Memory B cell (primary cell): ENCODE results near the gene NOX3.
"Not testable (repeated sequence)": the region's sequence is repeated elsewhere in the genome, so short reads cannot be mapped to it uniquely, and the experiment has no call there.

Experiments
- ATAC-seq: fragments of 150-1000 bp; cut with Tn5 transposase; 2 replicates; pipeline ENCODE4 v1.10.0; 2021; ENCODE audit warnings: low read depth, mild to moderate bottlenecking, moderate library complexity
- DNase-seq, 2 donors: peaks; one replicate each; pipeline ENCODE4 v3.0.0; 2022; ENCODE audit warnings: low spot score in 2 of 2
- H3K27ac Mint-ChIP-seq: one replicate; pipeline ENCODE4 v1.8.0; 2022; ENCODE audit warnings: mild to moderate bottlenecking, moderate library complexity, mixed read lengths
- H3K27me3 Mint-ChIP-seq: one replicate; pipeline ENCODE4 v1.8.0; 2022; ENCODE audit warnings: mixed read lengths
- H3K36me3 Mint-ChIP-seq: one replicate; pipeline ENCODE4 v1.8.0; 2022; ENCODE audit warnings: mild to moderate bottlenecking, mixed read lengths
- H3K4me1 Mint-ChIP-seq: one replicate; pipeline ENCODE4 v1.8.0; 2022; ENCODE audit warnings: mixed read lengths
- H3K4me3 Mint-ChIP-seq: one replicate; pipeline ENCODE4 v1.8.0; 2022; ENCODE audit warnings: mild to moderate bottlenecking, moderate library complexity, mixed read lengths
- H3K9me3 Mint-ChIP-seq: one replicate; pipeline ENCODE4 v1.8.0; 2022; ENCODE audit warnings: mixed read lengths

NOX3 gene

DNA sequence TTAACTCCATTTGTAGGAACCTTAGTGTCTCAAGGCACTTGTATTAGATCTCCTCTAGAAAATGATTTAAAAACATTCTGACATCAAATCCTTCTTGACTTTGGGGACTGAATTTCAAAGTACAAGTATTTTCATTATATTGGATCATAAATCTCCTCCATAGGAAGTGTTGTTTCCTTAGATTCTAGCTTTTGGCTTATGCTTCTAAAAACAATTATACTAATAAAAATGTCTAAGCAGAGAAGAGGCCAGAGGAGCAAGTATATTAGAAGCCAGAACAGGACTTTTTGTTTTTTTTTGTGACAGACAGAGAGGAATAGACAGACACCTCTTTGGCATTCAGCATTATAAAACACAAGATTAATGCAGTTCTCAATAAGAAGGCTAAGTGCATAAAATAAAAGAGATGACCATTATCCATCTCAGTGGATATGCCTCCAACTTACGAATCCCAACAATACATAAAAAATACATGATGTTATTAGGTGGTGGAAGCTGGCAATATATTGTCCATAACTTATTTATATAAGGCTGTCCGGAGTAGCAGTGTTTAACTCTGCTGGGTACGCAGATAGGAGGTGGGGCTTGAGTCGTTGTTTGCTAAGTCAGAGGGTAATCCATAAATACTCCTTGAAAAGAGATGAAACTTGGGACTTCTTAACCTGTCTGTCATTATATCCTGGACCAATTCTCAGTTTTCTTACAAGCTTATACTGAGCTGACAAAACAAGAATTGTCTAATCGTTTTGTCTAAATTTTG, 31.9 kb upstream of the NOX3 start:
- Mint-ChIP-seq H3K9me3 (peaks cover 2% of the 10 kb centered on the region), H3K27ac (no peak overlapping the region), H3K27me3 (peaks cover 3% of the 10 kb centered on the region), H3K4me1 (peaks cover 2% of the 10 kb centered on the region), H3K4me3 (no peak overlapping the region), H3K36me3 (peaks cover 2% of the 10 kb centered on the region)
- no peak for DNase-seq
- ATAC-seq: no peak

DNA sequence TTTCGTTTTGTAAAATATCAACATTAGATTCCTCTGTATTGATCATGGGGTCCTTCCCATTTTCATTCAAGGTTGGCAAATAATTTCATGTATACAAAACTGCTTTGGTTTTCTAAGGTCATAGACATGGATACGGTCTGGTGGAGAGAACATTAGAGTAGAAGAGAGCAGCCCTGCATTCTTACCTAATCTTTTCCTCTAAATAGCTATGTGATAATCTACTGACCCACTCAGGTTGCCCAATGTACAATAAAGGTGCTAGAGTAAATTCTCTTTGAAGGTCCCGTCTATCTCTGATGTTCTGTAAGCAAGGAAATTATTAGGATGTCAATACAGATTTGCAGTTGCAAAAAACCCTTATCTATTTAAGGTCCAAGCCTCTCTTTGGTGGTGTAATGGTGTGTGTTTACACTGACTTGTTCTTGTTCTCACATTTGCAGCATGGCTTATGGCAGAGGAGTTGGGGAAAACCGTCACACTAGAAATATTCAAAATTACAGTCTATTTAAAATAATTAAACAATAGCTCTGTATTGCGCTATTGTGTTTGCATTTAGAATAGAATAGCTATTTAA, 31.2 kb upstream of the NOX3 start:
- ATAC-seq (no peak), DNase-seq (no peak)
- Mint-ChIP-seq H3K9me3 (no peaks in the 10 kb centered on the region), H3K36me3 (no peaks in the 10 kb centered on the region), H3K27ac (no peak overlapping the region), H3K27me3 (no peaks in the 10 kb centered on the region), H3K4me3 (no peak overlapping the region), H3K4me1 (no peaks in the 10 kb centered on the region)

DNA sequence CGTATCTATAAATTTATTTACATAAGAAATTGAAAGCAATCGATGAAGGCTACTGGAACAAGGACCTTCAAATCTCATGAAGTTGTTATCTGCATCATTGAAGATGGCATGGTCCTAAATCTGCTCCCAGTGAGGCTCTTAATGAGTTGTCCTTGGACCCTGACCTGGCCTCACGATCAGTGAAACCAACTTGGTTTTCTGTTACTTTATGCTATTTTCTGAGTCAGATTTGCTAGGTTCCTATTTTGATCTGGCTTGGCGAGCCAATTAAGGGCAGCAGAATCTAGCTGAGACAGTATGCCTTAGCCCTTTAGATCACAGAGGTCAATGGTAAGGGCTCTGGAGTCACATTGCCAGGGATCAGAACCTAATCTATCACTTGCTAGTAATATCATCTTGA, 30.1 kb upstream of the NOX3 start:
- ATAC-seq (no peak), DNase-seq (no peak)
- no peaks in the 10 kb centered on the region for H3K36me3 Mint-ChIP-seq
- H3K4me3 Mint-ChIP-seq: no peak overlapping the region
- H3K27ac Mint-ChIP-seq: no peak overlapping the region
- H3K9me3 Mint-ChIP-seq: no peaks in the 10 kb centered on the region
- no peaks in the 10 kb centered on the region for H3K4me1 Mint-ChIP-seq
- H3K27me3 Mint-ChIP-seq: no peaks in the 10 kb centered on the region

DNA sequence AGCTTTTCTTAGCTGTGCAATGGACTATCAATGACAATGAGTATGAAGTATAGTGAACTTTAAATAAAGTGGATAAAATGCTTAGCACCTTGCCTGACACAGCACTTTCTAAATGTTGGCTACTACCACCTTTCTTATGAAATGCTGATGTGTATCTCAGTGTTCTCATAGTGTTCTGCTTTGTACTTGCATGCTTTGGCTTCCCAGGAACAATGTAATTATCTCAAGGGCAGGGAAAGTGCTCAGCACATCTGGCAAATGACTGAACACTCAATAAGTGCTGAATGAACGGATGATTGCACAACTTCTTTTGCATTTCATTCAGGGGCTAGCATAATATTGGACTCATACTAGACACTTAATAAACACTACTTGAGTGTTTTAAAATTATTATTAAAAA, 28.2 kb upstream of the NOX3 start:
- H3K9me3 Mint-ChIP-seq: no peaks in the 10 kb centered on the region
- H3K4me1 Mint-ChIP-seq: no peaks in the 10 kb centered on the region
- no peaks in the 10 kb centered on the region for H3K27me3 Mint-ChIP-seq
- H3K4me3 Mint-ChIP-seq: no peak overlapping the region
- no peak overlapping the region for H3K27ac Mint-ChIP-seq
- H3K36me3 Mint-ChIP-seq: no peaks in the 10 kb centered on the region
- no peak for ATAC-seq
- DNase-seq: no peak

DNA sequence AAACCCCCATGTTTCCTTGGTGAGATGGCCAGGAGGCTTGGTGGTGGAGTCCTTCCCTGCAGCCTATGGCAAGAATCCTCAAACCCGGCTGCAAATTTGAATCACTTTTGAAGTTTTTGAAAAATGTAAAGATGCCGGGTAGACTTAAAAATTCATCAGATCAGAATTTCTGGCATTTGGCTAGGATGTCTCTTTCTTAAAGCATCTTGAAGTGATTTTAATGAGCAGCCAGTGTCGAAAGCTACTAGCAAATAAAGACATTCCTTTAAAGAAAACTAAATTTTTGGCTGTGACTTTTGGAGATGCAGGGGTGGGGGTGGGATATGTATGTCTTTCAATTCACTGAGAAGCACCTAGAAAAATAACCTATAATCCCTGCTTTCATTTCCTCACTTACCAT, 25.6 kb upstream of the NOX3 start:
- ATAC-seq (no peak), DNase-seq (no peak)
- no peaks in the 10 kb centered on the region for H3K27me3 Mint-ChIP-seq
- no peaks in the 10 kb centered on the region for H3K4me1 Mint-ChIP-seq
- H3K36me3 Mint-ChIP-seq: no peaks in the 10 kb centered on the region
- no peak overlapping the region for H3K4me3 Mint-ChIP-seq
- H3K9me3 Mint-ChIP-seq: peaks cover 2% of the 10 kb centered on the region
- H3K27ac Mint-ChIP-seq: no peak overlapping the region

DNA sequence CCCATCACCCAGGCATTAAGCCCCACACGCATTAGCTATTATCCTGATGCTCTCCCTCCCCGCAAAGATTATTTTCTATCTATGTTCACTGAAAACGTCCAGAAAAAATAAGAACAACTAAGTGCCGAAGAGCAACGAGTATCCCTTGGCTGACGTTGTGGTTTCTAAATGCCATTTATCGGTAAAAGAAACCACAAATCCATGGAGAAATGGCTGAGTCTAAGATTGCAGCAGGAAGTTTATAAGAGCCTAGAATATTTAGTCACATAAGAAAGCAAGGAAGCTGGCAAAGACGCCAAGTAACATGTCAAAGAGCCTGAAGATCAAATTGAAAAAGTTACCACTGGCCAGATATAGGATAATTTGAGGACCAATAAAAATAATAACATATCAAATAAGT, 18.1 kb upstream of the NOX3 start:
- H3K27me3 Mint-ChIP-seq: peaks cover 6% of the 10 kb centered on the region
- H3K4me1 Mint-ChIP-seq: no peaks in the 10 kb centered on the region
- H3K9me3 Mint-ChIP-seq: peaks cover 12% of the 10 kb centered on the region
- peaks cover 7% of the 10 kb centered on the region for H3K36me3 Mint-ChIP-seq
- no peak for DNase-seq
- ATAC-seq: no peak
- no peak overlapping the region for H3K27ac Mint-ChIP-seq
- no peak overlapping the region for H3K4me3 Mint-ChIP-seq

DNA sequence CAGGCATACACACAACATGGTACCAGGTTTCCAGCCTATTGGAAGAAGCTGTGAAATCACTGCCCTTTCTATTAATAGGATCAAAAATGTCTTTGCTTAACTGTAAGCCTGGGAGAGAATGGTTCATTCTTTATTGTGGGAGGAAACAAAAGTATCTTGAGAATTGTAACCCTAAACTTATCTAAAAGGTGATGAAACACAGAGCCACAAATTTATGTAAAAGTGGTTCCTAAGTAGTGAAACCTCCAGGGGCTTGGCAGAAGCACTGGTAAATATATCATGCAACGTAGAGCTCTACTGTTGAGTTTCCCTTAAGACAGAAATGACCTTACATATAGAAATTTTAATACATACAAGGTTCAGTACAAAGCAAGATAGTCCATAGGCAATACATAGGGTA, 17.2 kb upstream of the NOX3 start:
- no peak overlapping the region for H3K4me3 Mint-ChIP-seq

DNA sequence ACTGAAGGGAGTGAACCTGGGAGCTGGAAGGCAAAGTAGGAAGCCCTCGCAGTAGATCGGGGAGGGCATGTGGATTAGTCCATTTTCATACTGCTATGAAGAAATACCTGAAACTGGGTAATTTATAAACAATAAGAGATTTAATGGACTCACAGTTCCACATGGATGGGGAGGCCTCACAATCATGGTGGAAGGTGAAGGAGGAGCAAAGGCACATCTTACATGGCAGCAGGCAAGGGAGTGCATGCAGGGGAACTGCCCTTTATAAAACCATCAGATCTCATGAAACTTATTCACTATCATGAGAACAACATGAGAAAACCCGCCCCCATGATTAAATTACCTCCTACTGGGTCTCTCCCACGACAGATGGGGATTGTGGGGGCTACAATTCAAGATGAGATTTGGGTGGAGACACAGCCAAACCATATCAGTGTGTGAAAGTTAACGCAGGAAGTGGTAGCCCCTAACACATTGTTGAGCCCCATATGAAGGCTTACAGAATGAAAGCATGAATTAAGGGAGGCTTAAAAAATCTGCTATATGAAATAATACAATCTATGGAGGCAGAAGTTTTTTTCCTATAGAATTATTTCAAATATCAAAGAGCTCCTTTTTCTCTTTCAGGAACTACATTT, 15.5 kb upstream of the NOX3 start:
- not testable (repeated sequence) for ATAC-seq, H3K36me3 Mint-ChIP-seq, H3K4me3 Mint-ChIP-seq, H3K27ac Mint-ChIP-seq, H3K4me1 Mint-ChIP-seq, H3K27me3 Mint-ChIP-seq, DNase-seq
- peaks cover 16% of the 10 kb centered on the region for H3K9me3 Mint-ChIP-seq

More for the DNA sequence above, 17.2 kb upstream of the NOX3 start:
- Mint-ChIP-seq H3K36me3 (peaks cover 8% of the 10 kb centered on the region), H3K27me3 (peaks cover 6% of the 10 kb centered on the region), H3K9me3 (peaks cover 12% of the 10 kb centered on the region), H3K27ac (no peak overlapping the region), H3K4me1 (no peaks in the 10 kb centered on the region)
- no peak for DNase-seq
- no peak for ATAC-seq

DNA sequence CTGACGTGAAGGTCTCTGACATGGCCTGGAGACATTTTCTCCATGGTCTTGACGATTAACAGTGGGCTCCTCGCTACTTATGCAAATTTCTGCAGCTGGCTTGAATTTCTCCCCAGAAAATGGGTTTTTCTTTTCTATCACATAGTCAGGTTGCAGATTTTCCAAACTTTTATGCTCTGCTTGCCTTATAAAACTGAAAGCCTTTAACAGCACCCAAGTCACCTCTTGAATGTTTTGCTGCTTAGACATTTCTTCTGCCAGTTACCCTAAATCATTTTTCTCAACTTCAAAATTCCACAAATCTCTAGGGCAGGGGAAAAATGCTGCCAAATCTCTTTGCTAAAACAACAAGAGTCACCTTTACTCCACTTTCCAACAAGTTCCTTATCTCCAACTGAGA, 12.9 kb upstream of the NOX3 start:
- H3K4me1 Mint-ChIP-seq, H3K27ac Mint-ChIP-seq, H3K27me3 Mint-ChIP-seq, ATAC-seq, H3K4me3 Mint-ChIP-seq, DNase-seq: not testable (repeated sequence)
- H3K9me3 Mint-ChIP-seq: peaks cover 22% of the 10 kb centered on the region
- peaks cover 14% of the 10 kb centered on the region for H3K36me3 Mint-ChIP-seq

DNA sequence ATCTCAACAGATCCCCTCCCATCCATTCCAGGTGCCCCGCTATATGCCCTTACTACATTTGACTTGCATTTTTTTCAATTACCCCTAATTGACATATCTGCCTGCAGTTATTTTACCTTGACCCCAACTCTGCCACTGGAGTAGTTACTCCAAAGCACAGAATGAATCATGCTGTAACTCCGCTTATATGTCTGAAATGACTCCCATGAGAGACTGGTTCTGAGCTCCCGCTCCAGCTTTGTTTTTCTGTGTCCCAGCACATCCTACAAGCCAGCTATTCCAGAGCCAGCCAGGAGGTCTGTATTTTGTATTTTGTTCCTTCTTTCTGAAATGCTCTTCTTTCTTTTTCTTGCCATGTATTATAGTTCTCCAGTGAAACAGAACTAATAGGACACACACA, 10.9 kb upstream of the NOX3 start:
- H3K9me3 Mint-ChIP-seq: peaks cover 22% of the 10 kb centered on the region

DNA sequence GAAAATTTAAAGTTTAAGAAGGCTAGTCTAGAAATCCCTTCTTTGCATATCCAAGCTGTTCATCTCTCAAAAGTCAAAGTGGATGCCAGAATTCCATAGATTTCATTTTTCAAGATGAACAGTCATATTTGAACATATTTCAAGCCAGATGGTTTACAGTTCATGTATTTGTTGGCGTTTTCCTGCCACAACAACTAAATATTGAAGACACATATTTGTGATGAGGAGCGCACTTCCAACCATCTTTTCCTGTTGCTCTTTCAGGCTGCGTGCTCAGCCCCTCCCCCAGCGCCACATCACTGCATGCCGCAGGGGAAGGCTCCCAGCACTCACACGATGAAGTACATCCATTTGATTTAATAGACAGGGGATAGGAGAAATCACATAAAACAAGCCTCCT, 5.9 kb upstream of the NOX3 start:
- Mint-ChIP-seq H3K4me1 (no peaks in the 10 kb centered on the region), H3K27ac (no peak overlapping the region), H3K9me3 (peaks cover 6% of the 10 kb centered on the region), H3K27me3 (peaks cover 12% of the 10 kb centered on the region), H3K4me3 (no peak overlapping the region), H3K36me3 (peaks cover 5% of the 10 kb centered on the region)
- DNase-seq (no peak), ATAC-seq (no peak)

More for the DNA sequence above, 10.9 kb upstream of the NOX3 start:
- Mint-ChIP-seq H3K27ac (no peak overlapping the region), H3K4me3 (no peak overlapping the region), H3K4me1 (no peaks in the 10 kb centered on the region), H3K27me3 (peaks cover 10% of the 10 kb centered on the region), H3K36me3 (peaks cover 14% of the 10 kb centered on the region)
- DNase-seq: no peak
- ATAC-seq: no peak

DNA sequence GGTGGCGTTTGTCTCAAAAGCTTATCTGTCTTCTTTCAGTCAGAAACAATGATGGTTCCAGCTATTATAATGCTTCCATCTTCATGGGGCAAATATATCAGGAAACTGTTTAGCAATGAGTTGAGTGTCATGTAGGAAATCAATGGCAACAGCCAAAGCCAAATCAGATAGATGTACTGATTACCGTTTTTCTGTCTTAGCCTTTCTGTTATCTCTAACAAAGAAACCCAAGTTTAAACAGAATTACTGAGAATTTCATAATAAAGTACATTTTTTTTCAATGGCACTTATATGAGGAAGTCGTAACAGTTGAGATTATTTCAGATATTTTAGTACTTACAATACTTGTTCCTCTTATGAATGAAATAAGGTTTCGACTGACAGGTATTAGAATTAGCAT, 1.2 kb downstream of the NOX3 start:
- ATAC-seq (no peak), DNase-seq (no peak)
- Mint-ChIP-seq H3K4me3 (no peak overlapping the region), H3K4me1 (no peaks in the 10 kb centered on the region), H3K27ac (no peak overlapping the region), H3K9me3 (no peaks in the 10 kb centered on the region), H3K36me3 (no peaks in the 10 kb centered on the region), H3K27me3 (peaks cover 6% of the 10 kb centered on the region)

DNA sequence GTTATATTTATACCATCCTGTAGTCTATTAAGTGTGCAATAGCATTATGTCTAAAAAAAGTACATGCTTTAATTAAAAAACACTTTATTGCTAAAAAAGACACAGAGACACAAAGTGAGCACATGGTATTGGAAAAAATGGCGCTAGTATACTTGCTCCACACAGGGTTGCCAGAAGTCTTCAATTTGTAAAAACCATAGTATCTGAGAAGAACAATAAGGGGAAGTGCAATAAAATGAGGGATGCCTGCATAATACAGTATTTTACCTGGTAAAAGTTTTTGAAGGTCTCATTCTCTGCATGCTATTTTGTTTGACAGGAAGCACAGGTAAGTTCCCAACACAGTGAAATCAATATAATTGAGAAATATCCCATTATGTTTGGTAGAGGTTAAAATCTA, 1.6 kb downstream of the NOX3 start:
- Mint-ChIP-seq H3K27ac (no peak overlapping the region), H3K4me3 (no peak overlapping the region), H3K27me3 (peaks cover 6% of the 10 kb centered on the region)

DNA sequence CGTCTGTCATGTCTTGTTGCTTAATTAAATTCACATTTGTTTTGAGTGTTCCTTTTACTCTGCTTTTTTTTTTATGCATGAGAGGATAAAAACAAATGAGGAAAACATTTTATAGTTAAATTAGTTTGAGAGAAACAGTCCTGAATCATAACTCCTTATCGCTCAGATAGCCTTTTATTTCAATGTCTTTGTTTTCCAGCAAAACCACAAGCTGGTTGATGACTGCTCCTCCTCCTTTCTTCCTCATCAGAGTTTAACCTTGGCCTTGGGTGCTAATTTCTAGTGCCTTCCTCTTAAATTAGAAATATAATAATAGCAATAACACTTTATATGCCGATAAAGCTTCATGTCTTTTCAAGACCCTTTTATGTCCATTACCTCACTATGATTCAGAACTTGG, 3.1 kb downstream of the NOX3 start:
- no peak overlapping the region for H3K4me3 Mint-ChIP-seq
- no peak overlapping the region for H3K27ac Mint-ChIP-seq
- H3K9me3 Mint-ChIP-seq: no peaks in the 10 kb centered on the region
- DNase-seq (no peak), ATAC-seq (no peak)
- no peaks in the 10 kb centered on the region for H3K36me3 Mint-ChIP-seq
- no peaks in the 10 kb centered on the region for H3K4me1 Mint-ChIP-seq
- peaks cover 2% of the 10 kb centered on the region for H3K27me3 Mint-ChIP-seq

More for the DNA sequence above, 1.6 kb downstream of the NOX3 start:
- Mint-ChIP-seq H3K4me1 (no peaks in the 10 kb centered on the region), H3K36me3 (no peaks in the 10 kb centered on the region), H3K9me3 (no peaks in the 10 kb centered on the region)
- ATAC-seq: no peak
- DNase-seq: no peak
